GM23248 (cell line): ENCODE results near the gene NHP2.

Experiments used
- EZH2 ChIP-seq: fragments of 200-600 bp; sonication (generic); IDR thresholded peaks from 2 replicates; pipeline ENCODE4 v1.6.1; 2018; ENCODE audit warnings: antibody characterized with exemption, mild to moderate bottlenecking; ENCODE audit not compliant: insufficient read depth, poor library complexity, severe bottlenecking
- EZH2phosphoT487 ChIP-seq: fragments of 200-600 bp; sonication (generic); IDR thresholded peaks from 2 replicates; pipeline ENCODE4 v1.6.1; 2018; ENCODE audit warnings: antibody characterized with exemption, moderate library complexity, mild to moderate bottlenecking, low read depth; ENCODE audit not compliant: insufficient read depth

- TF ChIP-seq EZH2phosphoT487 (no peak), EZH2 (no peak)
Measured at GRCh38 chr5:178153530-178154340, at the start of gene NHP2.
